DOHH2 (cell line): Measurements from ENCODE around the gene CTNNAL1.

Experiments
- EZH2phosphoT487 ChIP-seq: fragments of 200-600 bp; sonication (generic); IDR thresholded peaks from 2 replicates; pipeline ENCODE4 v1.6.1; 2017; ENCODE audit warnings: borderline replicate concordance, mild to moderate bottlenecking, antibody characterized with exemption, low read length, moderate library complexity, mixed read lengths
- TF ChIP-seq, protein P1 (sequence below): fragments of 200-600 bp; sonication (generic); IDR thresholded peaks from one replicate; pipeline ENCODE4 v1.5.1; 2014; ENCODE audit warnings: antibody characterized with exemption, mild to moderate bottlenecking, low read depth, low read length; ENCODE audit not compliant: poor library complexity, severe bottlenecking

DNA sequence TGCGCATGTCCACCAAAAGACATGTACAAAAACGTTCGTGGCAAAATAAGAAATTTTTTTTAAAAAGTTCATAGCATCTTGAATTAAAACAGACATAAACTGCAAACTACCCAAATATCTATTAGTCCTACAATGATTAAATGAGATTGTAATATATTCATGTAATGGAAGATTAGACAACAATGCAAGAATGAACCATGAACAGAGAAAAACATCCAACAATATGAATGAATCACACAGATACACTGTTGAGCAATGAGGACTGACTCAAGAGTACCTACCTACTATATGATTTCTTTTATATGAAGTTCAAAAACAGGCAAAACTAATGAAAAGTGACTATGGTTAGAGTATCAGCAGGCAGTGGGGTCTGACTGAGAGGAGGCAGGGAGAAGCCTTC, 17.9 kb upstream of the CTNNAL1 start:
- TF ChIP-seq, protein P1, sequence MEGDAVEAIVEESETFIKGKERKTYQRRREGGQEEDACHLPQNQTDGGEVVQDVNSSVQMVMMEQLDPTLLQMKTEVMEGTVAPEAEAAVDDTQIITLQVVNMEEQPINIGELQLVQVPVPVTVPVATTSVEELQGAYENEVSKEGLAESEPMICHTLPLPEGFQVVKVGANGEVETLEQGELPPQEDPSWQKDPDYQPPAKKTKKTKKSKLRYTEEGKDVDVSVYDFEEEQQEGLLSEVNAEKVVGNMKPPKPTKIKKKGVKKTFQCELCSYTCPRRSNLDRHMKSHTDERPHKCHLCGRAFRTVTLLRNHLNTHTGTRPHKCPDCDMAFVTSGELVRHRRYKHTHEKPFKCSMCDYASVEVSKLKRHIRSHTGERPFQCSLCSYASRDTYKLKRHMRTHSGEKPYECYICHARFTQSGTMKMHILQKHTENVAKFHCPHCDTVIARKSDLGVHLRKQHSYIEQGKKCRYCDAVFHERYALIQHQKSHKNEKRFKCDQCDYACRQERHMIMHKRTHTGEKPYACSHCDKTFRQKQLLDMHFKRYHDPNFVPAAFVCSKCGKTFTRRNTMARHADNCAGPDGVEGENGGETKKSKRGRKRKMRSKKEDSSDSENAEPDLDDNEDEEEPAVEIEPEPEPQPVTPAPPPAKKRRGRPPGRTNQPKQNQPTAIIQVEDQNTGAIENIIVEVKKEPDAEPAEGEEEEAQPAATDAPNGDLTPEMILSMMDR, result no peak
- TF ChIP-seq EZH2phosphoT487, result no peak
